ENCODE measurements around the gene BIRC7.

The BIRC7 gene

GRCh38 chr20:63190828-63191227 is 44.9 kb upstream of the BIRC7 start:
- TF ChIP-seq POU2F2 (IDR thresholded peaks at IDR 0.05; ENCODE audit: low read depth, low read length) (no peak), PAX5 (IDR thresholded peaks at IDR 0.05; ENCODE audit: insufficient read depth, low read length, severe bottlenecking) (no peak), SPI1 (IDR thresholded peaks at IDR 0.05; ENCODE audit: low read depth, low read length) (no peak), TAF1 (IDR thresholded peaks at IDR 0.05; ENCODE audit: low read depth, low read length) (no peak), POLR2AphosphoS5 (IDR thresholded peaks at IDR 0.05; ENCODE audit: low read depth, low read length) (no peak), POLR2A (IDR thresholded peaks at IDR 0.05; ENCODE audit: low read depth, low read length) (no peak)
- FAIRE-seq (no peak), DNase-seq (ENCODE audit: insufficient read length, low spot score) (no peak)

DNA sequence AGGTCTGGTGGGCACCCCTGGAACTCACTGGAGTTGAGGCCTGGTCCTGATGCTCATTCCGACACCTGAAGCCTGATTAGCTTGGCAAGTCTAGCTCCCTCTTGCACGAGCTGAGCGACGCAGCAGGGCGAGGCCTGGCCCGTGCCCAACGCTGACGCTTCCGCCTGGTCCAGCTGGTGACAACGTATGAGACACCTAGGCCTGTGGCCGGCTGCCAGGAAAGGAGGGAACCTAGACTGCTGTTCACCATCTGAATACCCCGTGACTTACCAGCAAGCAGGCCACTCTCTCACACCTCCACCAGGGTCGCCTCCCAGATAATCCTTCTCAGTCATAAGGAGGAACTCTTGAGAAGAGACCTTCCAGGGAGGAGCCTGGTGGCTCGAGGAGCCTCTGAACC is 44.3 kb upstream of the BIRC7 start:
- FAIRE-seq: no peak
- TF ChIP-seq PAX5 (IDR thresholded peaks at IDR 0.05; ENCODE audit: insufficient read depth, low read length, severe bottlenecking): no peak
- no peak for TF ChIP-seq SPI1 (IDR thresholded peaks at IDR 0.05; ENCODE audit: low read depth, low read length)
- TF ChIP-seq TAF1 (IDR thresholded peaks at IDR 0.05; ENCODE audit: low read depth, low read length): no peak
- DNase-seq (ENCODE audit: insufficient read length, low spot score): no peak

DNA sequence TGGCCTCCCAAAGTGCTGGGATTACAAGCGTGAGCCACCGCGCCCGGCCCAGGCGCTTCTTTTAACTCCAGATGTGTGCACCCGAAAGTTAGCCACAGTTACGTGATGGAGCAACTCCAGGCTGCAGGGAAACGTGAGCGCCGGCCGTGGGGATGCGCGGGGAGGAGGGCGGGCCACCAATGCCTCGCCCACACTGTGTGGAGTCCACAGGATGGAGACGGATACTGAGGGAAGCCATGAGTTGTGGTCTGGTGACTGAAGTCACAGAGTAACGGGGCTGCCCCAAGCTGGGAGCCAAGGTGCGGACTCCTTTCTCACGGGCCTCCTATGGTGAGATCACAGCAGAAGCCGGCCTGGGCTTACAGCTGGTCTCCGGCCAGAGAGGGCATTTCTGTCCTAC is 43.0 kb upstream of the BIRC7 start:
- TF ChIP-seq SPI1 (IDR thresholded peaks at IDR 0.05; ENCODE audit: low read depth, low read length): no peak
- no peak for TF ChIP-seq PAX5 (IDR thresholded peaks at IDR 0.05; ENCODE audit: insufficient read depth, low read length, severe bottlenecking)
- TF ChIP-seq TAF1 (IDR thresholded peaks at IDR 0.05; ENCODE audit: low read depth, low read length): no peak
- no peak for TF ChIP-seq POLR2A (IDR thresholded peaks at IDR 0.05; ENCODE audit: low read depth, low read length)
- no peak for TF ChIP-seq POLR2AphosphoS5 (IDR thresholded peaks at IDR 0.05; ENCODE audit: low read depth, low read length)
- no peak for TF ChIP-seq POU2F2 (IDR thresholded peaks at IDR 0.05; ENCODE audit: low read depth, low read length)
- FAIRE-seq (no peak), DNase-seq (ENCODE audit: insufficient read length, low spot score) (no peak)

GRCh38 chr20:63194007-63194796 is 41.5 kb upstream of the BIRC7 start:
- DNase-seq (ENCODE audit: insufficient read length, low spot score) (no peak), FAIRE-seq (no peak)
- TF ChIP-seq TAF1 (IDR thresholded peaks at IDR 0.05; ENCODE audit: low read depth, low read length): no peak
- TF ChIP-seq SPI1 (IDR thresholded peaks at IDR 0.05; ENCODE audit: low read depth, low read length): no peak
- TF ChIP-seq POLR2AphosphoS5 (IDR thresholded peaks at IDR 0.05; ENCODE audit: low read depth, low read length): no peak
- TF ChIP-seq POLR2A (IDR thresholded peaks at IDR 0.05; ENCODE audit: low read depth, low read length): no peak
- TF ChIP-seq PAX5 (IDR thresholded peaks at IDR 0.05; ENCODE audit: insufficient read depth, low read length, severe bottlenecking): no peak
- no peak for TF ChIP-seq POU2F2 (IDR thresholded peaks at IDR 0.05; ENCODE audit: low read depth, low read length)

DNA sequence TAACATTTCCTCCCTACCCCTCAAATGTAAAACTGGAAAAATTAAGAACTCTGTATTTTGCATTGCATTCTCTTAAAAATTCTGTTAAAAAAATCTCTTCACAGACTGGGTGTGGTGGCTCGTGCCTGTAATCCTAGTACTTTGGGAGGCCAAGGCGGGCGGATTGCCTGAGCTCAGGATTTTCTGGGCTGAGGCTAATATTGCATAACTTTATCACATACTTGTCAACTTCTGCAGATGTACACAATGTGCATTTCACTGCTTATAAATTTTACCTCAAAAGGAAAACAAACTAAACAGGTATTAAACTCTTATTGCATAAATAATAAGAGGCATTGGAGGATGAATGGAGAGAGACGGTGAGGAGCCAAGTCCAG is 40.9 kb upstream of the BIRC7 start:
- no peak for DNase-seq (ENCODE audit: insufficient read length, low spot score)
- TF ChIP-seq POLR2A (IDR thresholded peaks at IDR 0.05; ENCODE audit: low read depth, low read length) (no peak), TAF1 (IDR thresholded peaks at IDR 0.05; ENCODE audit: low read depth, low read length) (no peak), POU2F2 (IDR thresholded peaks at IDR 0.05; ENCODE audit: low read depth, low read length) (no peak), POLR2AphosphoS5 (IDR thresholded peaks at IDR 0.05; ENCODE audit: low read depth, low read length) (no peak), SPI1 (IDR thresholded peaks at IDR 0.05; ENCODE audit: low read depth, low read length) (no peak), PAX5 (IDR thresholded peaks at IDR 0.05; ENCODE audit: insufficient read depth, low read length, severe bottlenecking) (no peak)
- no peak for FAIRE-seq

- DNase-seq (ENCODE audit: insufficient read length, low spot score): no peak
- no peak for FAIRE-seq
- TF ChIP-seq PAX5 (IDR thresholded peaks at IDR 0.05; ENCODE audit: insufficient read depth, low read length, severe bottlenecking) (no peak), POLR2A (IDR thresholded peaks at IDR 0.05; ENCODE audit: low read depth, low read length) (no peak), SPI1 (IDR thresholded peaks at IDR 0.05; ENCODE audit: low read depth, low read length) (no peak), POLR2AphosphoS5 (IDR thresholded peaks at IDR 0.05; ENCODE audit: low read depth, low read length) (no peak), TAF1 (IDR thresholded peaks at IDR 0.05; ENCODE audit: low read depth, low read length) (no peak), POU2F2 (IDR thresholded peaks at IDR 0.05; ENCODE audit: low read depth, low read length) (no peak)
These were observed 38.8 kb upstream of the BIRC7 start for GRCh38 chr20:63196768-63197470.

DNA sequence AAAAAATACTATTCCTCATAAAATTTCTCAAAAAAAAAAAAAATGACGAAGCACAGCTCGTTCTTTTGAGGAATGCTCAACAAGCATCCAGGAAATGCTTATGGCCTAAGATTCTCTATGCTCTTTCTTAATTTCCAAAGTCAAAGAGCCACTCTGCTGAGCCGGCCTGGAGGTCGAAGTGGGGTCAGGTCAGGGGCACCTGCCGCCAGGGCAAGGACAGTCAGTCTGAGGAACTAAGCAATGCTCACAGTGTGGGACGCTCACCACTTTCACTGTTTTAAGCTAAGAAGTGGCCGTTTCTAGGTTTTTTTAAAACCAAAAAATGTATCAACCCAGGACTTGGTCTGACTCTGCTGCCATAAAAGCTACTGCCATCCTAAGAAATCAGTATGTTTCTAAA is 37.1 kb upstream of the BIRC7 start:
- TF ChIP-seq POU2F2 (IDR thresholded peaks at IDR 0.05; ENCODE audit: low read depth, low read length) (no peak), POLR2A (IDR thresholded peaks at IDR 0.05; ENCODE audit: low read depth, low read length) (no peak), PAX5 (IDR thresholded peaks at IDR 0.05; ENCODE audit: insufficient read depth, low read length, severe bottlenecking) (no peak), TAF1 (IDR thresholded peaks at IDR 0.05; ENCODE audit: low read depth, low read length) (no peak), POLR2AphosphoS5 (IDR thresholded peaks at IDR 0.05; ENCODE audit: low read depth, low read length) (no peak)
- no peak for FAIRE-seq

DNA sequence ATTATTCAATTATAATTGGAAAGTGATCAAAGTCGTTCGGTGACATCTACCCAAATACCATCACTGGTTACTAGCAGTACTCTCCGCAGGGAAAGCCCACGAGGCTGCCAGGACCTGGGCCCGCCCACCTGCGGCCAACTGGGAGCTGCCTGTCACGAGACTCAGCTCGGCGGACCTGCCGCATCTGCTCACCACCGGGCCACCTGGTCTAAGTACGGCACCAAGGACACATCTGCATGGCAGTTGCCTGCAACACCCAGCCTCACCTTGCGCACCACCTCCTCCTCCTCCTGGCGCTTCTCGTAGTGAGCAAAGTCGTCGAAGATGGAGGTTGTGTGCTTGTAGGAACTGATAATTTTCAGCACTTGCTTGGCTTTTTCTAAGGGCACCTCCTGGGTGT is 33.7 kb upstream of the BIRC7 start:
- TF ChIP-seq POLR2AphosphoS5 (IDR thresholded peaks at IDR 0.05; ENCODE audit: low read depth, low read length): no peak
- no peak for TF ChIP-seq SPI1 (IDR thresholded peaks at IDR 0.05; ENCODE audit: low read depth, low read length)
- TF ChIP-seq POU2F2 (IDR thresholded peaks at IDR 0.05; ENCODE audit: low read depth, low read length): no peak
- no peak for TF ChIP-seq PAX5 (IDR thresholded peaks at IDR 0.05; ENCODE audit: insufficient read depth, low read length, severe bottlenecking)
- no peak for TF ChIP-seq TAF1 (IDR thresholded peaks at IDR 0.05; ENCODE audit: low read depth, low read length)
- TF ChIP-seq POLR2A (IDR thresholded peaks at IDR 0.05; ENCODE audit: low read depth, low read length): no peak
- DNase-seq (ENCODE audit: insufficient read length, low spot score) (no peak), FAIRE-seq (no peak)

More for the DNA sequence above, 37.1 kb upstream of the BIRC7 start:
- no peak for DNase-seq (ENCODE audit: insufficient read length, low spot score)

DNA sequence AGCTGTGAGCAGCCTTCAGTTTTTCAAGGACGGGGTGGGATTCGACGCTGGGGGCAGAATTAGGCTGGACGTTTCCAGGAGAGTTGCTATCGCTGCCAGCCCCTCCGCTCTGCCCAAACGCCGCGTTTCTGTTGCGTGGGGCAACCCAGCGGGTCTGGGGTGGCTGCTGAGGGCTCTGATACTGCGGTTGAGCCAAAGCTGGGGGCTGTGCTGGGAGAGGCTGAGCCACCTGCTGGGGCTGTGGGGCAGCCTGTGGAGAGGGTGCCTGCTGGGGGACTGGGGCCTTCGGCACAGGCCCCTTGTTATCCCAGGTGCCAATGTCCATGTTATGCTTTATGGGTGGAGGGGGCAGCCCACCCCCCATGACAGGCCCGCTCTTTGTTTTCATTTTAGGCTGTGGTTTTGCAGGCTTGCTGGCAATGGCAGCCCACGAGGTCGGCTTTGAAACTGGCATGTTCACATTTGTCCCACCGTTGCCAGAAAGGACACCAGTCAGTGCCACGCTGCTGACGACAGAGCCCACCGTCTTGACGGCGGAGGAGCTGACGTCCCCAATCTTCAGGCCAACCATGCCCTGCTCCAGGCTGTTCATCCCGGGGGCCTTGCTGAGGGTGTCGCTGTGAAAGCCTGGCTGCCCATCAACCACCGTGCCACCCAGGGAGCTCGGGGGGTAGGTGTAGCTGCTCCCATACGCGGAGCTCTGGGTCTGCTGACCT is 32.7 kb upstream of the BIRC7 start:
- no peak for DNase-seq (ENCODE audit: insufficient read length, low spot score)
- TF ChIP-seq POU2F2 (IDR thresholded peaks at IDR 0.05; ENCODE audit: low read depth, low read length): no peak
- TF ChIP-seq POLR2AphosphoS5 (IDR thresholded peaks at IDR 0.05; ENCODE audit: low read depth, low read length): no peak
- no peak for TF ChIP-seq TAF1 (IDR thresholded peaks at IDR 0.05; ENCODE audit: low read depth, low read length)
- no peak for TF ChIP-seq SPI1 (IDR thresholded peaks at IDR 0.05; ENCODE audit: low read depth, low read length)
- TF ChIP-seq POLR2A (IDR thresholded peaks at IDR 0.05; ENCODE audit: low read depth, low read length): no peak
- no peak for TF ChIP-seq PAX5 (IDR thresholded peaks at IDR 0.05; ENCODE audit: insufficient read depth, low read length, severe bottlenecking)
- FAIRE-seq: no peak
